Retinal pigment epithelial cell (primary cell): ENCODE results near the gene SLC9A5.

Experiments
- DNase-seq: peaks from one replicate; pipeline ENCODE4 v3.0.0-alpha.2; 2010; ENCODE audit warnings: low read depth
- H3K4me3 ChIP-seq: 2 replicates; pipeline ENCODE4 v1.5.1; 2011; ENCODE audit warnings: mild to moderate bottlenecking, low read length, control low read depth, moderate library complexity
- TF ChIP-seq, protein P1 (sequence below): conservative IDR thresholded peaks from 2 replicates; pipeline ENCODE4 v1.5.1; 2011; ENCODE audit warnings: low read depth, low read length, control low read depth, inconsistent platforms

SLC9A5 gene

DNA sequence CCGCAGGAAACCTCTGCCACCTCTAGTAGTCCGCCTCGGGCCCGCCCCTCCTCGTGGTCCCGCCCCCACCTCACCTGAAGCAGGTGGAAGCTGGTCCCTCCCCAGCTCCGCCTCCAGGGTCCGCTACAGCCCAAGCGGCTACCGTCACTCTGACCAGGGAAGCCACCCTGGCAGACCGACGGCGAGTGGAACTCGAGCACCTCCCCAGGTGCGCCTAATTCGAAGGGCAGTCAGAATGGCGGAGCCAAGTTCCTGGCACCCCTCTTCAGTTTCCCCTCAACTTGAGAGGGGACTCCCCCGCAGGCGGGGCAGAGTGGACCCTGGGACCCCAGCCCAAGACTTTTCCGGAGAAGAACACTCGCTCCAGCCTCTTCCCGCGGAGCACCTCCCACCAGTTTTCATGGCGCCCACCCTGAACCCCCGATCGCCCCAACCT lies 2.0 kb upstream of the SLC9A5 start:
- TF ChIP-seq, protein P1, sequence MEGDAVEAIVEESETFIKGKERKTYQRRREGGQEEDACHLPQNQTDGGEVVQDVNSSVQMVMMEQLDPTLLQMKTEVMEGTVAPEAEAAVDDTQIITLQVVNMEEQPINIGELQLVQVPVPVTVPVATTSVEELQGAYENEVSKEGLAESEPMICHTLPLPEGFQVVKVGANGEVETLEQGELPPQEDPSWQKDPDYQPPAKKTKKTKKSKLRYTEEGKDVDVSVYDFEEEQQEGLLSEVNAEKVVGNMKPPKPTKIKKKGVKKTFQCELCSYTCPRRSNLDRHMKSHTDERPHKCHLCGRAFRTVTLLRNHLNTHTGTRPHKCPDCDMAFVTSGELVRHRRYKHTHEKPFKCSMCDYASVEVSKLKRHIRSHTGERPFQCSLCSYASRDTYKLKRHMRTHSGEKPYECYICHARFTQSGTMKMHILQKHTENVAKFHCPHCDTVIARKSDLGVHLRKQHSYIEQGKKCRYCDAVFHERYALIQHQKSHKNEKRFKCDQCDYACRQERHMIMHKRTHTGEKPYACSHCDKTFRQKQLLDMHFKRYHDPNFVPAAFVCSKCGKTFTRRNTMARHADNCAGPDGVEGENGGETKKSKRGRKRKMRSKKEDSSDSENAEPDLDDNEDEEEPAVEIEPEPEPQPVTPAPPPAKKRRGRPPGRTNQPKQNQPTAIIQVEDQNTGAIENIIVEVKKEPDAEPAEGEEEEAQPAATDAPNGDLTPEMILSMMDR = peak; percentile 23
- peak overlapping the region; percentile 69 for H3K4me3 ChIP-seq
- DNase-seq = no peak

DNA sequence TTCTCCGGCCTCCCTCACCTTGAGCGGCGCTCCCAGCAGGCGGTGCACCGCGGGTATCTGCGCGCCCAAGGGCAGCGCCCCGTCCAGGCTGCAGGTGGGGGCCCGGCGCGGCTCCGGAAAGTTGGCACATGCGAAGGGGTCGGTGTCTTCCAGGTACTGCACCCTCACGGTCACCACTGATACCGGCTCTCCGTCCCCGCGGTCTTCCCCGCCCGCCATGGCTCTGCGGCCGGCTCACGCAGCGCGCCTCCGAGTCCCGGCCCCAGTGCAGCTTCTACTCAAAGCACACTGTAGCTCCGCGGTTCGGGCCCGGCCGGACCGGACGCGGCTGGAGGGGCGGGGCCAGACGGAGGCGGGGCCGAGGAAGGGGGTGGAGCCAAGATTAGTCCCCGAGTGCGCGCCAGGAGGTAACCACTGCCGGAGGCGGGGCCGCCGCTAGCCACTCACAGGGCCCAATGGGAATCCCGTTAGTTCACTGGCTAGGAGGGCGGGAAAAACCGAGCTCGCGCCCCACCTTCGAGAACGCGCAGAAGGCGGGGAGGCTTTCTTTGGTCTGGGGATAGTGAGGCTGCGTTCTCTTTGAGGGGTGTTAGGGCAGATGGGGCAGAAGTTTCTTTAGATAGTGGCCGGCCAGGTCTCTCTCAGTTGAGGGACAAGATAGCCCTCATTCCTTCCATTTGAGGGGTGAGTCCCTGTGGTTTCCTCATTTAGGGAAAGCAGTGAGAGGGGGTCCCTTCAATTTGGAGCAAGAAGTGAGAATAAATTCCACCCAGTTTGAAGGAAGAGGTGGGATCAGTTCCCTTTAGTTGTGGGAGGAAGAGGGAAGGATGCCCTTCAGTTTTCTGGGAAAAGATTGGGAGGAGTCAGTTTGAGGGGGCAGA lies 1.3 kb upstream of the SLC9A5 start, which contains the start of gene FHOD1:
FHOD1 (minus strand) TSS at position 290 of the 881 bp plus-strand sequence; CDS start at position 219, 71 bp downstream.
- peak; percentile 58 for DNase-seq
- peak within 1 kb of the TSS; percentile 69 for H3K4me3 ChIP-seq
- TF ChIP-seq, protein P1 = no peak

DNA sequence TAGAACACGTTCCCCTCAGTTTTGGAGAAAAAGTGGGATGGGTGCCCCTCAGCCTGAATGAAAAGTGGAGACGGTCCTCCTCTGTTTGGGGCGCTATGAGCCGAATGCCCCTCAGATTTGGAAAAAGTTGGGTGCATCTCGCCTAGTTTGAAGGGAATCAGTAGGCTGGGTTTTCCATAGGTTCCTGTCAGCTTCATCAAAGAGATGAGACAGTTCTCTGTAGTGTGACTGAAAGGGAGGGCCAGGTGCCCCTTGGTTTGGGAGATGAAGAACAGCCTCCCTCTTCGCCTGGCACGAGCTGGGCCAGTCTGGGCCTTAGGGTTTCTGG lies 742 bp upstream of the SLC9A5 start:
- H3K4me3 ChIP-seq = peak overlapping the region; percentile 48
- TF ChIP-seq, protein P1 = no peak
- DNase-seq = no peak

DNA sequence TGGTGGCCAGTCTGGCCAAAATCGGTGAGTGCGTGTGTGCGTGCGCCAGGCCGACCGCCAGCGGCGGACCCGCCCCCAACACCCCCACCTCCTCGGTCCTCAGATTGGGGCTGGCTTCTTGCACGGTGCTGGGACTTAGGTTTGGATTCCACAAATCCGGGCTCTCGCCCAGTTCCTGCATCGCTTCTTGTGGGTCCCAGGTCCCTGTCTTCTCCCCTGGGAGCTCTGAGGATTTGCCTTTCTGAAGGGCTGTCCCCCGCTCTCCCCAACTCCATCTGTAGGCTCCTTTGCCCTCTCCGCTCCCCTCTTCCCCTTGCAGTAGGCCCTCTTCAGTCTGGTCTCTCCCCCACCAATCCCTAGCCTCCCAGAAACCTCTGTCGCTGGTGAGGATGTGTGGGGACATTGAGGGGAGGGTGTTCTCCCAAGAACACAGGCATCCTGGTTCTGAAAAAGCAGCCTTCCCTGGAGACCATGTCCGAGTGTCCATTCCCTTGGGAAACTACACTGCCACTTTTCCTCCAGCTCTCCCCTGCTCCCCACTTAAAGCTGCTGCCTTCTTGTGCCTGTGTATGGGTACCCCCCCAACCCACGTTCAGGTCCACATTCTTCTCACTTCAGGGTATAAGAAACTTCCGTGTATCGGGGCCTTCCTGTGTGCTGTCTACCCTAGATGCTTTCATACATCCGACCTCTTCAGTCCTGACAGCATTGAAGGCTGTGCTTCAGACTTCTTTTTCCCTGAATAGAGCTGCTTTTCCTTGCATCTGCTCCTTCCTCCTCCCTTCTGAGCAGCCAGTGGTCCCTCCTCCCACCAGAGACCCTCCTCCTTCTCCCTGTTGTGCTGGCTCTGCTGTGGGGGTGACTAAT lies 632 bp downstream of the SLC9A5 start:
- peak overlapping the region; percentile 36 for H3K4me3 ChIP-seq
- no peak for DNase-seq
- TF ChIP-seq, protein P1 = no peak

DNA sequence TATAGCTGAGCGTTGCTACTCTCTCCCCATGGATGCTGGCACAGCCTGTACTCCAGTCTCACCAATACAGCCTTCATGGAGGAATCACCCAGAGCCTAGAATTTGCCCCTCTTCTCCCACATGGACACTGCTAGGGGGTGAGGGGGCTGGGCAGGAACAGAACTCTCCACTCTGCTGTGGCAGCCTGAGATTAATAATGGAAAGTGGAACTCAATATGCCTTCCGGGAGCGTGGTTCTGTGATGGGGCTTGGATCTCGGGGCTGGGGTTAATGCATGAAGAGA lies 1.2 kb downstream of the SLC9A5 start:
- DNase-seq = no peak
- no peak overlapping the region for H3K4me3 ChIP-seq
- TF ChIP-seq, protein P1 = no peak

DNA sequence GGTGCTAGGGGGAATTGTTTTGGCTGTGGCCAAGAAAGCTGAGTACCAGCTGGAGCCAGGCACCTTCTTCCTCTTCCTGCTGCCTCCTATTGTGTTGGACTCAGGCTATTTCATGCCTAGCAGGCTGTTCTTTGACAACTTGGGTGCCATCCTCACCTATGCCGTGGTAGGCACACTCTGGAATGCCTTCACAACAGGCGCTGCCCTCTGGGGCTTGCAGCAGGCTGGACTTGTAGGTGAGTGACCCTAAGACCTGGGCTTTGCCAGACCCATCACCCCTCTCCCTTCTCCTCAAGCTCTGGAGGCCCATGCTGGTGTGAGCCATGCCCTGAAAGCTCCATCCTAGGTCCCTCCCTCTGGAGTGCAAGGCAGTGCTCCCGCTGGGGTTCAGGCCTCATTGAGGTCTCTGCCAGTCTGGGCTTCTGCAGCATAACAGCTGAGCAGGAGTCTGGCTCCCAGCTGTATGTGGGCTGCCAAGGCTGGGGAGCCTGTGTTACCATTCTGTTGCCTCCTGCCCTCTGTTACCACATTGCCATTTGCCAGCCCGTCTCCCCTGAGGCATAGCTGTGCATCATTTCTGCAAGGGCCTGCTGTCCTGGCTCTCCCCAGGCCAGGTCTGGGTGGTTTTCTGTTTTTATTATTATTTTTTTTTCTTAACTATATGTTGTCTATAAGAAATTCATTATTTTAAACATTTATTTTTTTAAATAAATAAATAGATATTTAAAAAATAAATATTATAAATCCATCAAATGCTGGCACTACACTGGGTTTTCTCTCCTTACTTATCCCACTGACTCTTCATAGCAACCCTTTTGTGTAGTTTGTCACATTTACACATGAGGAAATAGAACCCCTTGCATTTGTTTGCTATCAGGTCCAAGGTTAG lies 4.1 kb downstream of the SLC9A5 start:
- DNase-seq = no peak
- TF ChIP-seq, protein P1 = no peak
- H3K4me3 ChIP-seq = no peak overlapping the region
